Vagina (tissue), 2 donors: Measurements from ENCODE around the gene ADCY3.

Source experiments
- CTCF ChIP-seq, 3 experiments: fragments of 450-650 bp in 2 of 3; fragments of 200-600 bp in 1 of 3; sonication (generic) in 1 of 3; IDR thresholded peaks; one replicate each; pipeline ENCODE4 v1.5.1; 2017 to 2019; ENCODE audit warnings: antibody characterized with exemption in 3 of 3, mild to moderate bottlenecking in 2 of 3, moderate library complexity in 2 of 3
- POLR2A ChIP-seq, 2 donors: fragments of 450-650 bp; IDR thresholded peaks; one replicate each; pipeline ENCODE4 v1.6.1; 2017; ENCODE audit warnings: antibody characterized with exemption in 2 of 2, mild to moderate bottlenecking in 2 of 2, moderate library complexity in 2 of 2
- POLR2AphosphoS5 ChIP-seq, 2 donors: sonication (generic); formaldehyde crosslinking; IDR thresholded peaks; one replicate each; pipeline ENCODE4 v1.9.0; 2017; ENCODE audit warnings: antibody characterized with exemption in 2 of 2, mild to moderate bottlenecking in 2 of 2, low read depth in 1 of 2; ENCODE audit not compliant: insufficient read depth in 1 of 2

DNA sequence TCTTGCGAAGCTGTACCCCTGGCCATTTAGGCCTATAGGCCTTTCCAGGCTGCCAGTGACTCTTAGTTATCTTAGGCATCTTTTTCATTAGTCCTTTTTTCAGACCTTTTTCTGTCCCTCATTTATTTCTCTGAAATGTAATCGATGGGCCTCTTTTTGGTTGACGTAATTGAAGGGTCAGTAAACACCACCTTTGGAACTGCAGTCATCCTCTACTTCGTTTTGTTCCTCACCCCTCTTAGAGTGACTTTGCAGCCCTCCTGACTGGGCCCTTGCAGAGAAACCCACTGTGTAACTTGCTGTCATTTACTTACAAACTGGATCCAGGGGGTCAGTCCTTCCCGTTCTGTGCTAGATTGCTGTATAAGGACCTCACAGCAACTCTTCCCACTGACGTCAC, 103.6 kb downstream of the ADCY3 start:
- TF ChIP-seq POLR2AphosphoS5 (IDR thresholded peaks at IDR 0.05; ENCODE audit: insufficient read depth in 1 of 2, low read depth in 1 of 2) (no peak), POLR2A (IDR thresholded peaks at IDR 0.05) (no peak), CTCF (IDR thresholded peaks at IDR 0.05) (no peak)
